Endothelial cell of umbilical vein (primary cell): ENCODE data around the gene SLC9A3. TPM values are rescaled to one million over a fixed set of nuclear protein-coding genes. Genes with fewer than 3 reads are reported as not detected.

Source experiments
- BruUV-seq: library from RNA; stranded (reverse); fragments of 400-500 nt; replicated peaks from 2 replicates; lab custom pipeline; 2021; lab: Mats Ljungman, UMichigan
- CTCF ChIA-PET: fragments of 300-600, 350-600 bp; sonication (Branson Sonifier 250); formaldehyde crosslinking; loops from one replicate; lab custom pipeline; 2021; ENCODE audit warnings: antibody characterized with exemption, inconsistent platforms; lab: Charles Lee
- POLR2A ChIA-PET: fragments of 300-600, 350-600 bp; sonication (Branson Sonifier 250); formaldehyde crosslinking; loops from one replicate; lab custom pipeline; 2021; ENCODE audit warnings: antibody characterized with exemption, inconsistent platforms; lab: Charles Lee
- DNase-seq: peaks from one replicate; pipeline ENCODE4 v3.0.0-alpha.2; 2011; ENCODE audit warnings: low read depth, low spot score
- FAIRE-seq: peaks from 2 replicates; lab custom pipeline; 2011; peaks lifted over from hg19 to GRCh38; lab: Jason Lieb, UNC
- H2AFZ ChIP-seq: 2 replicates; pipeline ENCODE4 v1.6.0; 2012; ENCODE audit warnings: low read depth, low read length, control low read depth, inconsistent platforms
- H3K27ac ChIP-seq: 2 replicates; pipeline ENCODE4 v1.5.1; 2011; ENCODE audit warnings: low read depth, mild to moderate bottlenecking, control low read depth, low read length, moderate library complexity; ENCODE audit not compliant: insufficient read depth
- H3K27me3 ChIP-seq, 2 experiments: 2 replicates each; pipeline versions ENCODE4 v1.6.0 to v1.6.1; 2011; ENCODE audit warnings: low read length in 2 of 2, mixed read lengths in 1 of 2; ENCODE audit not compliant: control insufficient read depth in 2 of 2, insufficient read depth in 2 of 2
- H3K36me3 ChIP-seq, 2 experiments: 2 replicates in 1 of 2; 3 replicates in 1 of 2; pipeline ENCODE4 v1.5.1; 2011; ENCODE audit warnings: low read length in 2 of 2, mild to moderate bottlenecking in 1 of 2, moderate library complexity in 1 of 2; ENCODE audit not compliant: control insufficient read depth in 2 of 2, insufficient read depth in 2 of 2; ENCODE audit errors: extremely low read depth in 1 of 2
- H3K4me1 ChIP-seq: 3 replicates; pipeline ENCODE4 v1.5.1; 2011; ENCODE audit warnings: mild to moderate bottlenecking, low read length; ENCODE audit not compliant: control insufficient read depth, insufficient read depth; ENCODE audit errors: extremely low read depth
- H3K4me2 ChIP-seq: 2 replicates; pipeline ENCODE4 v1.6.1; 2011; ENCODE audit warnings: low read length, control low read depth, mixed read lengths; ENCODE audit not compliant: insufficient read depth
- H3K4me3 ChIP-seq, 3 experiments: fragments of 200-600 bp in 1 of 3; sonication (generic), shearing (Covaris generic) in 1 of 3; replicated peaks in 1 of 3; 2 replicates each; pipeline ENCODE4 v1.5.1; 2011 to 2016; ENCODE audit warnings: control low read depth in 3 of 3, low read length in 3 of 3, mild to moderate bottlenecking in 2 of 3, inconsistent platforms in 1 of 3, low read depth in 1 of 3, moderate library complexity in 1 of 3; ENCODE audit not compliant: insufficient read depth in 1 of 3
- H3K79me2 ChIP-seq: 2 replicates; pipeline ENCODE4 v1.6.0; 2012; ENCODE audit warnings: low read length, inconsistent platforms; ENCODE audit not compliant: control insufficient read depth, insufficient read depth
- H3K9ac ChIP-seq: replicated peaks from 2 replicates; pipeline ENCODE3; 2011; ENCODE audit warnings: low read length, control low read depth; ENCODE audit not compliant: insufficient read depth; ENCODE audit errors: extremely low read depth
- H3K9me1 ChIP-seq: replicated peaks from 3 replicates; pipeline ENCODE4 v1.6.0; 2011; ENCODE audit warnings: mild to moderate bottlenecking, low read length; ENCODE audit not compliant: control insufficient read depth, insufficient read depth; ENCODE audit errors: extremely low read depth
- H3K9me3 ChIP-seq: replicated peaks from 2 replicates; pipeline ENCODE4 v1.5.1; 2012; ENCODE audit warnings: low read length, inconsistent platforms; ENCODE audit not compliant: control insufficient read depth, insufficient read depth
- H4K20me1 ChIP-seq: replicated peaks from 2 replicates; pipeline ENCODE3; 2011; ENCODE audit warnings: mild to moderate bottlenecking, low read length; ENCODE audit not compliant: control insufficient read depth, insufficient read depth; ENCODE audit errors: extremely low read depth
- EZH2 ChIP-seq: IDR thresholded peaks from 2 replicates; pipeline ENCODE4 v1.6.1; 2012; ENCODE audit warnings: borderline replicate concordance, low read depth, mild to moderate bottlenecking, moderate library complexity, low read length, inconsistent platforms; ENCODE audit not compliant: severe bottlenecking
- FOS ChIP-seq: IDR thresholded peaks from 2 replicates; pipeline ENCODE4 v1.6.1; 2011; ENCODE audit warnings: mild to moderate bottlenecking, low read length, moderate library complexity, borderline replicate concordance; ENCODE audit not compliant: insufficient read depth
- GATA2 ChIP-seq: IDR thresholded peaks from 2 replicates; pipeline ENCODE4 v1.7.0; 2011; ENCODE audit warnings: low read depth, mild to moderate bottlenecking, moderate library complexity, mixed read lengths, low read length; ENCODE audit not compliant: insufficient read length, insufficient read depth
- JUN ChIP-seq: IDR thresholded peaks from 2 replicates; pipeline ENCODE4 v1.6.1; 2011; ENCODE audit warnings: borderline replicate concordance, low read depth; ENCODE audit not compliant: insufficient read length, insufficient read depth
- MYC ChIP-seq: IDR thresholded peaks from one replicate; pipeline ENCODE4 v1.6.1; 2011; ENCODE audit warnings: mild to moderate bottlenecking, low read depth, low read length
- POLR2A ChIP-seq: IDR thresholded peaks from 2 replicates; pipeline ENCODE4 v1.6.1; 2012; ENCODE audit warnings: low read depth, mild to moderate bottlenecking, control low read depth, low read length
- POLR2AphosphoS5 ChIP-seq: IDR thresholded peaks from 2 replicates; pipeline ENCODE4 v1.6.1; 2012; ENCODE audit warnings: low read depth, mild to moderate bottlenecking, control low read depth, low read length, moderate library complexity; ENCODE audit not compliant: insufficient read depth
- dilution Hi-C: fragments of 300-500 bp; cut with MboI; formaldehyde crosslinking; loops from one replicate; pipeline ENCODE4 v1.15.0; 2019; ENCODE audit warnings: low sequenced_read_pairs; ENCODE audit not compliant: extremely low pct_ligation_motif_present
- intact Hi-C: fragments of 100-400 bp; cut with micrococcal nuclease; formaldehyde crosslinking; loops from one replicate; pipeline ENCODE4 v1.10.0; 2022
- polyA plus RNA-seq, 4 experiments: library from polyadenylated mRNA; depleted of rRNA in 3 of 4; stranded (reverse) in 3 of 4; unstranded in 1 of 4; fragments of >200 nt; gene quantifications; 2 replicates each; pipeline versions ENCODE4 v1.2.1 to v1.2.3, GENCODE V29; 2011 to 2012; ENCODE audit warnings: missing spikeins in 1 of 4
- total RNA-seq: library from RNA; stranded (reverse); gene quantifications from 2 replicates; pipeline ENCODE4 v1.2.3, GENCODE V29; 2021
- TF ChIP-seq, protein P1 (sequence below): IDR thresholded peaks from 2 replicates; pipeline ENCODE4 v1.6.1; 2011; ENCODE audit not compliant: insufficient read depth, insufficient read length
- TF ChIP-seq, protein P2 (sequence below), 2 donors: IDR thresholded peaks; 1 replicate in 1 of 2; 2 replicates in 1 of 2; pipeline ENCODE4 v1.5.1; 2011; ENCODE audit warnings: low read length in 2 of 2, mild to moderate bottlenecking in 2 of 2, moderate library complexity in 2 of 2, control low read depth in 1 of 2, inconsistent platforms in 1 of 2, low read depth in 1 of 2; ENCODE audit not compliant: insufficient read depth in 1 of 2; ENCODE audit errors: extremely low read depth in 1 of 2

The SLC9A3 gene
- total and polyA plus RNA-seq, 2 donors (not counting 3 experiments of a cell fraction or from before 2014, with no cell fraction given): 0.79 to 0.82 TPM

DNA sequence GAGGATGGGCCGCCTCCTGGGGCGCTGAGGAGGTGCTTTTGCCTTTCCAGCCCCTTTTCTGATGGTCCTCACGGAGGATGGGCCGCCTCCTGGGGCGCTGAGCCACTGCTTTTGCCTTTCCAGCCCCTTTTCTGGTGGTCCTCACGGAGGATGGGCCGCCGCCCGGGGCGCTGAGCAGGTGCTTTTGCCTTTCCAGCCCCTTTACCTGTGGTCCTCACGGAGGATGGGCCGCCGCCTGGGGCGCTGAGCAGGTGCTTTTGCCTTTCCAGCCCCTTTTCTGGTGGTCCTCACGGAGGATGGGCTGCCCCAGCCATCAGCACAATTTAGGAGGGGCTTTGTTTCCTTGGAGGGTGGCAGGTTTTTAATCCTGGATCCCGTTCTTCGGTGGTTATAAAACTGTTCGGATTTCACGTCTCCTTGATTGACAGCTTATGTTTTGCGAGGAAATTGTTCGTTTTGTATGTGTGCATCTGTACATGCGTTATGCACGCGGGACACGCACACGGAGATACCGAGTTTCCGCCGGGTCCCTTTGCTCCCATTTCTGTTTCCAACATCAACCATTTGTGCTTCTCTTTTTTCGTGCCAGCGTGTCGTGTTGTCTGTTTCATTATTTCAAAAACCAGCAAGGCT lies 34.7 kb upstream of the SLC9A3 start:
- H3K36me3 ChIP-seq: no peaks in the 10 kb centered on the region
- H3K9ac ChIP-seq: no peak overlapping the region
- H3K9me3 ChIP-seq: no peaks in the 10 kb centered on the region
- H3K4me1 ChIP-seq: no peaks in the 10 kb centered on the region
- BruUV-seq: no TSS peak
- no peak overlapping the region for H3K4me3 ChIP-seq
- no peak overlapping the region for H3K27ac ChIP-seq
- DNase-seq (no peak), FAIRE-seq (no peak)
- intact Hi-C loops: no loop called here
- H3K79me2 ChIP-seq: no peaks in the 10 kb centered on the region
- H4K20me1 ChIP-seq: no peaks in the 10 kb centered on the region
- no peak for TF ChIP-seq EZH2
- TF ChIP-seq FOS: no peak
- TF ChIP-seq GATA2: no peak
- TF ChIP-seq POLR2A: no peak
- TF ChIP-seq POLR2AphosphoS5: no peak
- TF ChIP-seq, protein P1, sequence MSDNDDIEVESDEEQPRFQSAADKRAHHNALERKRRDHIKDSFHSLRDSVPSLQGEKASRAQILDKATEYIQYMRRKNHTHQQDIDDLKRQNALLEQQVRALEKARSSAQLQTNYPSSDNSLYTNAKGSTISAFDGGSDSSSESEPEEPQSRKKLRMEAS: no peak
- no peak for TF ChIP-seq MYC
- H2AFZ ChIP-seq: no peak overlapping the region
- no peak overlapping the region for H3K4me2 ChIP-seq
- ChIA-PET POLR2A (no interaction called here), CTCF (no interaction called here)
- dilution Hi-C loops: no loop called here
- peaks cover 4% of the 10 kb centered on the region in 2 experiments for H3K27me3 ChIP-seq
- no peaks in the 10 kb centered on the region for H3K9me1 ChIP-seq

DNA sequence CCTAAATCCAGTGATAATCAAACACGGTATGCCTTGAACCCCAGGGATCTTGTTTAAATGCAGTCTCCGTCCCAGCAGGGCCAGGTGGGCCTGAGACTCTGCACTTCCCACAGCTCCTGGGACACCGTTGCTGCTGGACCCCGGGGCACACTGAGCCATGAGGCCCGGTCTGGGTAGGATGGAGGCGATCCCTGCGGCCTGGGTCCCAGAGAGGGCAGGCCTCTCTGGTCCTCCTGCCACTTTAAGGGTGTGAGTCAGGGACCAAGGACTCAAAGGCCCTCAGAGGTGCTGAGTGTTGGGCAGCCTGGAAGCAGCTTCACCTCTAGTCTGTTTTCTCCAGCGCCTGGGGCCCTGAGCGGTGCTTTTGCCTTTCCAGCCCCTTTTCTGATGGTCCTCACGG lies 34.1 kb upstream of the SLC9A3 start:
- H4K20me1 ChIP-seq: no peaks in the 10 kb centered on the region
- H3K9ac ChIP-seq: no peak overlapping the region
- no TSS peak for BruUV-seq
- CTCF ChIA-PET: no interaction called here
- no peaks in the 10 kb centered on the region for H3K36me3 ChIP-seq
- FAIRE-seq (no peak), DNase-seq (no peak)
- POLR2A ChIA-PET: no interaction called here
- intact Hi-C loops: no loop called here
- H3K27me3 ChIP-seq: peaks cover 4% of the 10 kb centered on the region in 2 experiments
- H3K4me3 ChIP-seq: no peak overlapping the region
- H2AFZ ChIP-seq: no peak overlapping the region
- no peaks in the 10 kb centered on the region for H3K4me1 ChIP-seq
- no peaks in the 10 kb centered on the region for H3K9me1 ChIP-seq
- H3K9me3 ChIP-seq: no peaks in the 10 kb centered on the region
- no peaks in the 10 kb centered on the region for H3K79me2 ChIP-seq
- no peak overlapping the region for H3K4me2 ChIP-seq
- no peak overlapping the region for H3K27ac ChIP-seq
- TF ChIP-seq MYC (no peak), GATA2 (no peak), FOS (no peak), POLR2A (no peak), POLR2AphosphoS5 (no peak), EZH2 (no peak), JUN (no peak)
- TF ChIP-seq, protein P2, sequence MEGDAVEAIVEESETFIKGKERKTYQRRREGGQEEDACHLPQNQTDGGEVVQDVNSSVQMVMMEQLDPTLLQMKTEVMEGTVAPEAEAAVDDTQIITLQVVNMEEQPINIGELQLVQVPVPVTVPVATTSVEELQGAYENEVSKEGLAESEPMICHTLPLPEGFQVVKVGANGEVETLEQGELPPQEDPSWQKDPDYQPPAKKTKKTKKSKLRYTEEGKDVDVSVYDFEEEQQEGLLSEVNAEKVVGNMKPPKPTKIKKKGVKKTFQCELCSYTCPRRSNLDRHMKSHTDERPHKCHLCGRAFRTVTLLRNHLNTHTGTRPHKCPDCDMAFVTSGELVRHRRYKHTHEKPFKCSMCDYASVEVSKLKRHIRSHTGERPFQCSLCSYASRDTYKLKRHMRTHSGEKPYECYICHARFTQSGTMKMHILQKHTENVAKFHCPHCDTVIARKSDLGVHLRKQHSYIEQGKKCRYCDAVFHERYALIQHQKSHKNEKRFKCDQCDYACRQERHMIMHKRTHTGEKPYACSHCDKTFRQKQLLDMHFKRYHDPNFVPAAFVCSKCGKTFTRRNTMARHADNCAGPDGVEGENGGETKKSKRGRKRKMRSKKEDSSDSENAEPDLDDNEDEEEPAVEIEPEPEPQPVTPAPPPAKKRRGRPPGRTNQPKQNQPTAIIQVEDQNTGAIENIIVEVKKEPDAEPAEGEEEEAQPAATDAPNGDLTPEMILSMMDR (IDR thresholded peaks at IDR 0.05; ENCODE audit: extremely low read depth in 1 of 2, insufficient read depth in 1 of 2, low read depth in 1 of 2, low read length in 2 of 2): no peak
- TF ChIP-seq, protein P1: no peak
- dilution Hi-C loops: no loop called here
